WTC11 (cell line): ENCODE results near the gene MAMSTR. TPM values are rescaled to one million over a fixed set of nuclear protein-coding genes. Genes with fewer than 3 reads are reported as not detected.

ENCODE experiments used
- ATAC-seq: fragments of 200-7000 bp; cut with Tn5 transposase; 2 replicates; pipeline ENCODE4 v1.10.0; 2021; ENCODE audit warnings: mild to moderate bottlenecking, moderate library complexity
- CTCF ChIA-PET: fragments of 300-600 bp; sonication (Branson Sonifier 250); formaldehyde crosslinking; loops from one replicate; lab custom pipeline; 2021; ENCODE audit warnings: antibody characterized with exemption; lab: Charles Lee
- POLR2A ChIA-PET: fragments of 350-600 bp; sonication (Branson Sonifier 250); formaldehyde crosslinking; loops from one replicate; lab custom pipeline; 2021; ENCODE audit warnings: antibody characterized with exemption; lab: Charles Lee
- DNase-seq: peaks from one replicate; pipeline ENCODE4 v3.0.0; 2021; ENCODE audit warnings: low spot score
- H3K27ac Mint-ChIP-seq: 2 replicates; pipeline ENCODE4 v1.8.0; 2021; ENCODE audit warnings: mixed read lengths
- H3K27me3 Mint-ChIP-seq: 2 replicates; pipeline ENCODE4 v1.8.0; 2021; ENCODE audit warnings: low read depth, mild to moderate bottlenecking, moderate library complexity, mixed read lengths
- H3K36me3 Mint-ChIP-seq: 2 replicates; pipeline ENCODE4 v1.8.0; 2021; ENCODE audit warnings: mixed read lengths
- H3K4me1 Mint-ChIP-seq: 2 replicates; pipeline ENCODE4 v1.8.0; 2022; ENCODE audit warnings: mixed read lengths
- H3K4me3 Mint-ChIP-seq: 2 replicates; pipeline ENCODE4 v1.8.0; 2021; ENCODE audit warnings: mild to moderate bottlenecking, moderate library complexity, mixed read lengths
- H3K9me3 Mint-ChIP-seq: 2 replicates; pipeline ENCODE4 v1.8.0; 2021; ENCODE audit warnings: mixed read lengths
- CREB1 ChIP-seq: sonication (generic); formaldehyde crosslinking; IDR thresholded peaks from 2 replicates; pipeline ENCODE4 v1.8.0; 2023; ENCODE audit warnings: mild to moderate bottlenecking, missing genetic modification reagents
- CREM ChIP-seq: sonication (generic); formaldehyde crosslinking; IDR thresholded peaks from 2 replicates; pipeline ENCODE4 v1.8.1; 2022; ENCODE audit warnings: mild to moderate bottlenecking, missing genetic modification reagents, moderate library complexity
- ELF4 ChIP-seq: sonication (generic); formaldehyde crosslinking; IDR thresholded peaks from 2 replicates; pipeline ENCODE4 v1.8.1; 2022; ENCODE audit warnings: low read depth, mild to moderate bottlenecking, moderate library complexity, missing genetic modification reagents
- EMX1 ChIP-seq: fragments of 250-450 bp; sonication (Bioruptor Pico); IDR thresholded peaks from 2 replicates; pipeline ENCODE4 v1.8.0; 2021; ENCODE audit warnings: mild to moderate bottlenecking
- ERG ChIP-seq: fragments of 250-450 bp; sonication (Bioruptor Pico); IDR thresholded peaks from 2 replicates; pipeline ENCODE4 v1.8.0; 2021; ENCODE audit warnings: mild to moderate bottlenecking
- ESRRA ChIP-seq: sonication (generic); formaldehyde crosslinking; IDR thresholded peaks from 2 replicates; pipeline ENCODE4 v1.8.1; 2022; ENCODE audit warnings: mild to moderate bottlenecking, missing genetic modification reagents, borderline replicate concordance
- GABPB1 ChIP-seq: sonication (generic); formaldehyde crosslinking; IDR thresholded peaks from 2 replicates; pipeline ENCODE4 v1.8.1; 2023; ENCODE audit warnings: mild to moderate bottlenecking, missing genetic modification reagents
- GTF2I ChIP-seq: fragments of 250-450 bp; sonication (Bioruptor Pico); conservative IDR thresholded peaks from 2 replicates; pipeline ENCODE4 v1.4.0; 2021; ENCODE audit warnings: mild to moderate bottlenecking
- IRF2 ChIP-seq: sonication (generic); formaldehyde crosslinking; IDR thresholded peaks from 2 replicates; pipeline ENCODE4 v1.8.0; 2022; ENCODE audit warnings: low read depth, missing genetic modification reagents, borderline replicate concordance
- JAZF1 ChIP-seq: fragments of 250-450 bp; sonication (Bioruptor Pico); IDR thresholded peaks from 2 replicates; pipeline ENCODE4 v1.9.0; 2021; ENCODE audit warnings: moderate library complexity, mild to moderate bottlenecking, inconsistent platforms
- MXD4 ChIP-seq: fragments of 250-450 bp; sonication (Bioruptor Pico); IDR thresholded peaks from 2 replicates; pipeline ENCODE4 v1.8.0; 2021; ENCODE audit warnings: mild to moderate bottlenecking, moderate library complexity, borderline replicate concordance
- NFE2L1 ChIP-seq: sonication (generic); formaldehyde crosslinking; IDR thresholded peaks from 2 replicates; pipeline ENCODE4 v1.8.1; 2023; ENCODE audit warnings: missing genetic modification reagents
- NFYB ChIP-seq: sonication (generic); formaldehyde crosslinking; conservative IDR thresholded peaks from 2 replicates; pipeline ENCODE4 v1.8.0; 2022; ENCODE audit warnings: low read depth, missing genetic modification reagents
- OVOL2 ChIP-seq: fragments of 250-450 bp; sonication (Bioruptor Pico); IDR thresholded peaks from 2 replicates; pipeline ENCODE4 v1.9.0; 2021; ENCODE audit warnings: mild to moderate bottlenecking, borderline replicate concordance
- RELA ChIP-seq: sonication (generic); formaldehyde crosslinking; IDR thresholded peaks from 2 replicates; pipeline ENCODE4 v1.8.1; 2022; ENCODE audit warnings: missing genetic modification reagents, mild to moderate bottlenecking, borderline replicate concordance
- TCF7 ChIP-seq: sonication (generic); formaldehyde crosslinking; IDR thresholded peaks from 2 replicates; pipeline ENCODE4 v1.8.0; 2022; ENCODE audit warnings: mild to moderate bottlenecking, low read depth, missing genetic modification reagents, moderate library complexity
- TEAD1 ChIP-seq: sonication (generic); formaldehyde crosslinking; IDR thresholded peaks from 2 replicates; pipeline ENCODE4 v1.8.0; 2022; ENCODE audit warnings: mild to moderate bottlenecking, missing genetic modification reagents
- TP53 ChIP-seq: sonication (generic); formaldehyde crosslinking; IDR thresholded peaks from 2 replicates; pipeline ENCODE4 v1.8.1; 2023; ENCODE audit warnings: mild to moderate bottlenecking, missing genetic modification reagents
- USF2 ChIP-seq: sonication (generic); formaldehyde crosslinking; IDR thresholded peaks from 2 replicates; pipeline ENCODE4 v1.8.1; 2023; ENCODE audit warnings: mild to moderate bottlenecking, missing genetic modification reagents, moderate library complexity
- ZBTB21 ChIP-seq: sonication (generic); formaldehyde crosslinking; IDR thresholded peaks from 2 replicates; pipeline ENCODE4 v1.8.1; 2023; ENCODE audit warnings: mild to moderate bottlenecking, missing genetic modification reagents, borderline replicate concordance
- ZNF121 ChIP-seq: sonication (generic); formaldehyde crosslinking; IDR thresholded peaks from 2 replicates; pipeline ENCODE4 v1.8.0; 2023; ENCODE audit warnings: missing genetic modification reagents
- ZNF263 ChIP-seq: sonication (generic); formaldehyde crosslinking; IDR thresholded peaks from 2 replicates; pipeline ENCODE4 v1.8.1; 2022; ENCODE audit warnings: low read depth, mild to moderate bottlenecking, moderate library complexity, missing genetic modification reagents
- ZNF423 ChIP-seq: fragments of 250-450 bp; sonication (Bioruptor Pico); IDR thresholded peaks from 2 replicates; pipeline ENCODE4 v2.1.2; 2022; ENCODE audit warnings: mild to moderate bottlenecking, moderate library complexity
- total RNA-seq: library from RNA; stranded (reverse); gene quantifications from 3 replicates; pipeline ENCODE4 v1.2.3, GENCODE V29; 2021
- TF ChIP-seq, protein P1 (sequence below): sonication (generic); formaldehyde crosslinking; conservative IDR thresholded peaks from 2 replicates; pipeline ENCODE4 v1.8.1; 2022; ENCODE audit warnings: mild to moderate bottlenecking, missing genetic modification reagents
- TF ChIP-seq, protein P2 (sequence below): sonication (generic); formaldehyde crosslinking; IDR thresholded peaks from 2 replicates; pipeline ENCODE4 v1.8.0; 2022; ENCODE audit warnings: mild to moderate bottlenecking, missing genetic modification reagents
- TF ChIP-seq, protein P3 (sequence below): sonication (generic); formaldehyde crosslinking; IDR thresholded peaks from 2 replicates; pipeline ENCODE4 v1.8.1; 2023; ENCODE audit warnings: mild to moderate bottlenecking, moderate library complexity, missing genetic modification reagents

The MAMSTR gene
- total RNA-seq, 1 experiment from 2014 or later, result 1.4 TPM

DNA sequence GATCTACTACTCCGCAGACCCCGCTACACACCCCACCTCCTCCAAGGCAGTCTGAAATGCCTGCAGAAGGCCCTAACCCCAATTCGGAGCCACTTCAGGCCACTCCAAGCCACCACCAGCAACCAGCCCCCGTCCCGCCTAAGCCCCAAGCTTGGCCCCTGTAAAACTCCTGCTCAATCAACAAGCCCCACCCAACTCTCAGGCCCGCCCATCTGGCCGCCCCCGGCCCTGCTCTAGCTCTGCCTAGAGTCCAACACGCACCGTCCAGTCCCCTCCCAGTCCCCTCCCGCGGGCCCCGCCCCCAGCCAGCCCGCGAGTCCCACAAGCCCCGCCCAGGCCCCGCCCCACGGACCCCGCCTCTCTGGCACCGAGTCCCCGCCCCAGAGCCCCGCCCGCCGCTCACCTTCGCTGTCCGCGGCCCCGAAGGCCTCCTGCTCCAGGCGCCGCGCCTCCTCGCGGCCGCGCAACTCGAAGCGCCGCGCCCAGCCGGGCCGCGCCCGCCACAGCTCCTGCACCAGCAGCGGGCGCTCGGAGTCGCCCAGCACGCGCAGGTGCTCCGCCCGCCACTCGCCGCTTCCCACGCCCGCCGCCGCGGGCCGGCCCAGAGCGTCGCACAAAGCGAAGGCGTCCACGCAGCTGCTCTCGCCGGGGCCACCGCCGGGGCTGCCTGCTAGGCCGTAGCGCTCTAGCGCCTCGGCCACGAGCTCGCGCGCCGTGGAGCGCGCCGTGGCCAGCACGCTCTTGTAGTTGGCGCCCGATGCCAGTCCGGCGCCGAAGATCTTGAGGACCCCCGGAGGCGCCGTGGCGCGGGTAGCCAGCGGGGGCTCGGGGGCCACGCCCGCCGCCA is 19.3 kb upstream of the MAMSTR start (continued):
- TF ChIP-seq TEAD1 (CRISPR knock-in tag) (peak; percentile 62; the same call in 1 of the 2 replicates), NFE2L1 (no peak), NFYB (CRISPR knock-in tag) (peak; percentile 33; the same call in 1 of the 2 replicates), TCF7 (no peak), RELA (no peak), MXD4 (no peak), ZNF263 (CRISPR knock-in tag) (peak; percentile 23; the same call in 1 of the 2 replicates), GTF2I (no peak), ERG (CRISPR knock-in tag) (no peak; the same call in 1 of the 2 replicates), EMX1 (CRISPR knock-in tag) (no peak), ESRRA (CRISPR knock-in tag) (no peak), USF2 (CRISPR knock-in tag) (no peak), IRF2 (CRISPR knock-in tag) (no peak), CREM (CRISPR knock-in tag) (peak; percentile 35; the same call in 1 of the 2 replicates), TP53 (CRISPR knock-in tag) (peak; percentile 83), JAZF1 (no peak), ZBTB21 (CRISPR knock-in tag) (no peak), ELF4 (no peak), CREB1 (CRISPR knock-in tag) (no peak)
- TF ChIP-seq, protein P1, sequence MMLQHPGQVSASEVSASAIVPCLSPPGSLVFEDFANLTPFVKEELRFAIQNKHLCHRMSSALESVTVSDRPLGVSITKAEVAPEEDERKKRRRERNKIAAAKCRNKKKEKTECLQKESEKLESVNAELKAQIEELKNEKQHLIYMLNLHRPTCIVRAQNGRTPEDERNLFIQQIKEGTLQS (CRISPR knock-in tag), result no peak
- TF ChIP-seq, protein P2, sequence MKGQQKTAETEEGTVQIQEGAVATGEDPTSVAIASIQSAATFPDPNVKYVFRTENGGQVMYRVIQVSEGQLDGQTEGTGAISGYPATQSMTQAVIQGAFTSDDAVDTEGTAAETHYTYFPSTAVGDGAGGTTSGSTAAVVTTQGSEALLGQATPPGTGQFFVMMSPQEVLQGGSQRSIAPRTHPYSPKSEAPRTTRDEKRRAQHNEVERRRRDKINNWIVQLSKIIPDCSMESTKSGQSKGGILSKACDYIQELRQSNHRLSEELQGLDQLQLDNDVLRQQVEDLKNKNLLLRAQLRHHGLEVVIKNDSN, result no peak
- TF ChIP-seq, protein P3, sequence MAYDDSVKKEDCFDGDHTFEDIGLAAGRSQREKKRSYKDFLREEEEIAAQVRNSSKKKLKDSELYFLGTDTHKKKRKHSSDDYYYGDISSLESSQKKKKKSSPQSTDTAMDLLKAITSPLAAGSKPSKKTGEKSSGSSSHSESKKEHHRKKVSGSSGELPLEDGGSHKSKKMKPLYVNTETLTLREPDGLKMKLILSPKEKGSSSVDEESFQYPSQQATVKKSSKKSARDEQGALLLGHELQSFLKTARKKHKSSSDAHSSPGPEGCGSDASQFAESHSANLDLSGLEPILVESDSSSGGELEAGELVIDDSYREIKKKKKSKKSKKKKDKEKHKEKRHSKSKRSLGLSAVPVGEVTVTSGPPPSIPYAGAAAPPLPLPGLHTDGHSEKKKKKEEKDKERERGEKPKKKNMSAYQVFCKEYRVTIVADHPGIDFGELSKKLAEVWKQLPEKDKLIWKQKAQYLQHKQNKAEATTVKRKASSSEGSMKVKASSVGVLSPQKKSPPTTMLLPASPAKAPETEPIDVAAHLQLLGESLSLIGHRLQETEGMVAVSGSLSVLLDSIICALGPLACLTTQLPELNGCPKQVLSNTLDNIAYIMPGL (CRISPR knock-in tag), result no peak; the same call in 1 of the 2 replicates

- no peaks in the 10 kb centered on the region for H3K9me3 Mint-ChIP-seq
- peak; percentile 35 for ATAC-seq
- ChIA-PET CTCF (interaction anchor here (1.0 to 5.7 kb wide), 5 partner anchors 9 to 92 kb away, joined by 3 to 56 read pairs (median 41); partner anchors contain the start of genes CA11 and IZUMO1), POLR2A (interaction anchor here (0.6 to 2.4 kb wide), 3 partner anchors 17 to 976 kb away, joined by 4 to 10 read pairs (median 4); partner anchors contain the start of gene FUT2)
- peaks cover 2% of the 10 kb centered on the region; the same call in 1 of the 2 replicates for H3K36me3 Mint-ChIP-seq
- H3K27ac Mint-ChIP-seq, result peak overlapping the region; percentile 92
- peak overlapping the region; percentile 63 for H3K4me3 Mint-ChIP-seq
- peaks cover 46% of the 10 kb centered on the region for H3K27me3 Mint-ChIP-seq
- peak; percentile 85 for DNase-seq
- H3K4me1 Mint-ChIP-seq, result peaks cover 42% of the 10 kb centered on the region
- peak; percentile 57; the same call in 1 of the 2 replicates for TF ChIP-seq USF2 (CRISPR knock-in tag)
- TF ChIP-seq NFYB (CRISPR knock-in tag), result no peak
- TF ChIP-seq ZNF423, result no peak
- no peak for TF ChIP-seq GTF2I
- TF ChIP-seq GABPB1, result no peak
- no peak for TF ChIP-seq ZNF121 (CRISPR knock-in tag)
- TF ChIP-seq OVOL2 (CRISPR knock-in tag), result no peak
These were observed 18.0 kb upstream of the MAMSTR start for GRCh38 chr19:48737360-48737998.
